Cerebellar nuclear complex (tissue), 1 donor: ENCODE results near the gene REN.

Experiments
- DNase-seq, 2 experiments: peaks; one replicate each; lab custom pipeline; 2025; lab: John Stamatoyannopoulos, UW

REN gene

DNA sequence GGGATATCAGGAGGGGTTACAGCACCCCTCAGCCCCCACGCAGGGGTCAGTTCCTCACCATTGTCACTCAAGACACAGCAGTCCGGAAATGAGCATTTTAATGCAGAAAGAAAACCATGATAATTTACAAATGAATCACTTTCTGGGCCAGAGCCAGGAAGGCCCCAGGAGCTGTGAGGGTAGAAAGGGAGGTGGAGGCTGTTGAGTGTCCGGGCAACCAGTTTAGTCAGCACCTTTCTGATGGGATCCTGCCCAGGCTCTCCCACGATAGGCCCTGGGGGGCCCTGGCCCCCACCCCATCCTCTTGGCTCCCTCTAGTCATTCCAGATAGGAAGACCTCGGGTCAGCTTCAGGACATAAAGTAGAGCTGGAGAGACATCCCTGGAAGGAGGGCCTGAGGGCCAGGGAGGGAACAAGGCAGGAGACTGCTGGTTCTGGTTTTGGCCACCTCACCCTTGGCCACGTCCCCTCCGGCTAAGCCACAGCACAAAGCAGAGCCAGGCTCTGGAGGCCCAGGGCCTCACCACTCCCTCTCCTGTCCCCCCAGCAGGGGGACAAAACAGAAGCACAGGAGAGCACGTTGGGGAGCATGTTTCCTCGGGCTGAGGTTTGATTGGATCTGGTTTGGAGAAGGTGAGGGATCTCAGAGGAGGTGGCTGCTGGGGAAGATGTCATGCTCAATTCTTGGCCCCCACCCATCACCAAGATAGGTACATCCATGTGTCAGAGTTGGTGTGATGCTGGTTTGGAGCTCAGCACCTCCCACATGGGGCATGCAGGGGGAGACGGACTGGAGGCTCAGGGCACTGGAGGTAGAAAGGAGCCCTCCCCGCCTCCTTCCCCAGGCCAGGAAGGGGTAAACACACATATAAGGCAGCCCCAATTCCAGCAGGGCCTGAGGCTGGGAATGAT lies 34.9 kb downstream of the REN start:
- no peak for DNase-seq

DNA sequence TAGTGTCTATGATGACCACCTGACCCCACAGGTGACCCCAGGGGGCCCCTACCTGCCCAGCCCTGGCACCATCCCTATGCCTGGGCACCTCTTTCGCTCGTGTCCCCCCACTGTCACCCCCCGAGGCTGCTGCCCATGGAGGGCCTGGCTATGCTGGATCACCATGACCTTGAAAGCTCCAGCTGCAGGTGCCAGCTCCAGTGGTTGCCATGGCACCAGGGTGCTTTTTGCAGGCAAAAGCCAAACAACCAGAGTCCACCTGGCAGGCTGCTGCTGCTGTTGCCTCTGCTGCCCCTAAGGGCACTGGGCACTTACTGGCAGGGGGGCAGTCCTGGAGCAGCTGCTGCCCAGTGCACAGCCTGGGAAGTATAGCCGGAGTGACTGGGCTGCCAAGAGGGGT lies 36.0 kb downstream of the REN start:
- DNase-seq: no peak

DNA sequence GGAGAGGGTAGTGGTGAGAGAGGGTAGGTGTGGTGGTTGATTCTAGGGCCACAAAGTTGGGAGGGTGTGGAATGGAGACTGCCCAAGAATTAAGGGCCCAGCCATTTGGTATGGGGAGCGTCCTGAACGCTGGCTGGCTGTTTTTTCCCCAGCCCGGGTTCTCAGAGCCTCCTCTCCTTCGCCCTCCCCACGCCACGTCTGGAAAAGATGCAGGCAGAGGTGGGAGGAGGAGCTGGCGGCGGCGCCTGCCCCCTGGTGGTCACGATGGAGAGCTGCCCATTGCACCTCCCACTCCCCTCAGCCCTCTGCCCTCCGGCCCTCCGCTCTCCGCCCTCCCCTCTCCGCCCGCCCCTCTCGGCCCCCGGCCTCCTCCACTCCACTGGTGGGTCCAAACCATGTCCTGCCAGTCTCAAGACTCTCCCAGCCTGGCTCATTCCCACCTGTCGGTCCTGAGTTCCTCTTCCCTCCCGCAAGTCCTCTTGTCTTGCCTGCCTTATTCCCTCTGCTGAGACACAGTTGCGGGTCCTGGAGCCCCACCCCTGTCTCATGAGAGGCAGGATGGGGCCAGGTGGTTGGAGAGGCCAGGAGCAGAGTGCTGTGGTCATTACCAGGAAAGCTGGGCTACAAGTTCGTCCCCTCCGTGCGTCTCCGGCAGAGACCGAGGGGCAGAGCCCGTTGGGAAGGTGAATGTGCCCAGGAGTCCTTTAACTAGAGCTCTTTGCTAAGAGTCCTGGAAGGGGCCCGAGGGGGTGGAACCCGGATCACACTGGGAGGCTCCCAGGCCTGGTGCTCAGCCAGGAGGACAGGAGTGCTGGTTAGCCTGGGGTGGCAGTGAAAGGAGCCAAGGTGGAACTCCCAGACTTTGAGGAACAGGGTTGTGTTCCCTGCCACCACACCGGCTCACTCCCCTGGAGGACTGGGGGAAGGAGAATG lies 36.9 kb downstream of the REN start:
- DNase-seq: peak in 1 of 2 experiments; percentile 7

DNA sequence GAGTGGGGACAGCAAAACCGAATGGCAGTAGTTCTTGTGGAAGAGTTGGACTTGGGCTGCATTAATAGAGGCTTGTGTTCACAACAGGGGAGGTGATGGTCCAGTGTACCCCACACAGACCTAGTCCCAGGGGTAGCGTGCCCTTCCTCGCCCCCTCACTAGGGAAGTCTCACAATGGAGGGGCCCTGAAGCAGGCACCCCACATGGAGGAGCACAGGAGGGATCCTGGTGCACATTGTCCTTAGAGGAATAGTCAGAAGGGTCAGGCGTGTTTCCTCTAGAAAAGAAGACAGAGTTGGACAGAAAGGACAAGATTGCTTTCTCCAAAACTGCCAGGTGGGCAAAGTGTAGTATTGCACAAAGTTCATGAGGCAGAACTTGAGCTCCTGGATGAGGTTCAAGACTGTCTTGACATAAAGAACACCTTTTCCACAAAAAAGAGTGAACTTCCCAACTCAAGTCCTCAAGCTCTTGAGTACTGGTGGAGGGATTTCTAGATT lies 37.6 kb downstream of the REN start:
- DNase-seq: no peak

DNA sequence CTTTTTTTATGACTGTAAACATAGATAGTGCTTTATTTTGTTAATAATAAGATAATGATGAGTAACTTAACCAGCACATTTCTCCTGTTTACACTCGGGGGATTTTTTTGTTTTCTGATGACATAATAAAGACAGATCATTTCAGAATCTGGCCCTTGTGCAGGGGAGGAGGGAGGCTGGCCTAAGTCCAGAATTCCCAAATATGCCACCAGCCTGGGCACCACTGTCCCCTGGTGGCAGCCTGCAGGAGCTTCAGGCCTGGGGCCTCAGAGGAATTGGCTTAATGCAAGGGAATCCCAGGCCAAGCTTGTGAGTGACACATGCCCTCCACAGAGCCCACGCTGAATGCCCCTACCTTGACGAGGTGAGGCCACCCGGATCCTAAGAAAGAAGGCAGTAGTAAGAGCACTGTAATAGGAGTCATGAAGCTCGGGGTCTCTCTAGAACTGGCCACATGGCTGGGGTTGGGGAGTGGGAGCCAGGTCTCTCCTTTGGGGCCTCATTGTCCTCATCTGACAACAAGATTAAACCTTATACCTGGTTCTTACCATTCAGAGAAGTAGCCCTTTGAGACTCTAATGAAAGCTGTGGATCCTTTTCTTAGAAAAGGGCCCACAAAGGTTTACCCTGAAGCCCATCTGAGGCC lies 38.4 kb downstream of the REN start:
- no peak for DNase-seq

DNA sequence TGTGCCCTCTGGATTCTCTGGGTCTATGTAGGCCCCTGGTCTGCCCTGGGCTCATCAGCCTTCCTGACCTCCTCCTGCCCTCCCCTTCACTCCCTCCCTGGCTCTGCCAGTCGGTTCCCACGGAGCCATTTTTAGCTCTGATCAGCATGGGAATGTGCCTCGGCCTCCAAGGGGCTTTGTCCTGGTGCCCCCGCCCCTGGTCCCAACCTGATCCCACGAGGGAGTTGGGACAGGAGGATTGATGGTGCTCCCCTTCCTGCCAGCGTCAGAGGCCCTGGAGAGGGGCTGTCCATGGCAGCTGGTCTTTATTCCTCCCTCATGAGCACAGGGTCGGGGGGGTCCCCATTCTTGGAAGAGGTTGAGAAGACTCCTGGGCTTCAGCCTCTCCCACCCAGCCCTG lies 39.2 kb downstream of the REN start:
- DNase-seq: no peak

DNA sequence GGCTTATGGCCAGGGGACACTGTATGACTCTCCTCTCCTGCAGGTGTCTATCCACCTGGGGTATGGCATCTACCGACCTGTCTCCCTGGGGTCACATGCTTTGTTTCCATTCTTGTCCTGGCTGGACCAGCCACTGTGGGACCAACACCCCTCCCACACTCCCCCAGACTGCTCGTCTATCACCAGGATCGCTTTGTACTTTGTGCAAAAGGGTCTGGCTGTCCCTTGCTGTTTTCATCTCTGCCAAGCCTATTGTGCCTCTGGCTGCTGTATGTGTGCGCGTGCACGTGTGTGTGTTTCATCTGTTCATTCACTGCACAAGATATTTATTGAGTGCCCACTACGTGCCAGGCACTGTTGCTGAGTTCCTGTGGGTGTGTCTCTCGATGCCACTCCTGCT lies 39.8 kb downstream of the REN start:
- no peak for DNase-seq

DNA sequence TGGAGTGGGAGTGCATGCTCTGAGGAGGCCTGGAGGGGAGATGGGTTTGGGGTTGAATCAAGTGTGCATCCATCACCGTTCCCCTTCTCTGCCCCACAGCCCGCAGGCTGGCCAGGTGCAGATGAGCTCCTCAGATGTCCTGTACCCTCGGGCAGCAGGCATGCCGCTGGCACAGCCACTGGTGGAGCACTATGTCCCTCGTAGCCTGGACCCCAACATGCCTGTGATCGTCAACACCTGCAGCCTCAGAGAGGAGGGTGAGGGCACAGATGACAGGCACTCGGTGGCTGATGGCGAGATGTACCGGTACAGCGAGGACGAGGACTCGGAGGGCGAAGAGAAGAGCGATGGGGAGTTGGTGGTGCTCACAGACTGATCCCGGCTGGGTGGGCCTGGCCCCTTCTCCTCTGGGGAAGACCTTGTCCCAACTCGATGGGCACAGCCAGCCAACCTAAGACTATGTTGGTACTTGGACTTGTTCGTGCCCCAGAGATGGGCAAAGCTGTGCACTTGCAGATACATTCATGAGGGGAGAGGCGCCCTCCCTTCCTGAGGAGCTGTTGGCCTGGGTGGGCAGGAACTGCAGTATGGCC lies 40.3 kb downstream of the REN start:
- DNase-seq: no peak

DNA sequence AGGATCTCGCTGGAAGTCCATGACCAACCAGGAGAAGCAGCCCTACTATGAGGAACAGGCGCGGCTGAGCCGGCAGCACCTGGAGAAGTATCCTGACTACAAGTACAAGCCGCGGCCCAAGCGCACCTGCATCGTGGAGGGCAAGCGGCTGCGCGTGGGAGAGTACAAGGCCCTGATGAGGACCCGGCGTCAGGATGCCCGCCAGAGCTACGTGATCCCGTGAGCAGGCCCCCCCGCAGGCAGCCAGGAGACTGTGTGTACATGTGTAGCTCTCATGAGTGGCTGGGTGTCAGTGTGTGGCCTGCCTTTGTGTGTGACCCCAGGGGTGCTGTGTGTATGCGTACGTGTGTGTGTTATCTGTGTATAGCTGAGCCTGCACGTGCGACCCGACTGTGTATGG lies 41.5 kb downstream of the REN start:
- DNase-seq: no peak

DNA sequence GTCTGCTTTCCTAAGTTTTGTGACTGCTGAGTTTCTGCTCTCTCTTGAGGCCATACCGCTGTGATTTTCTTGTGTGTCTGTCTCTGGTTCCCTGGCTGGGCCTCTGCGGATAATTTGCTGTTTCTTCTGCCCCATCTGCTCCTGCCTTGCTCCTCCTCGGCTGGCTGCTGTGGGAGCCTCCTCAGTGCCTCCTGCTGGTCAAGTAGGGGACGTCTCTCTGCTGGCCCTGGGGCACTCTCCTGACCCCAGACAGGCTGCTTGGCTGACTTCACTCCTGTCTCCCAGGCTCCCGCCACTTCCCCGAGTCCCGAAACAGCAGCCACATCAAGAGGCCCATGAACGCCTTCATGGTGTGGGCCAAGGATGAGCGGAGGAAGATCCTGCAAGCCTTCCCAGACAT lies 42.8 kb downstream of the REN start:
- no peak for DNase-seq

DNA sequence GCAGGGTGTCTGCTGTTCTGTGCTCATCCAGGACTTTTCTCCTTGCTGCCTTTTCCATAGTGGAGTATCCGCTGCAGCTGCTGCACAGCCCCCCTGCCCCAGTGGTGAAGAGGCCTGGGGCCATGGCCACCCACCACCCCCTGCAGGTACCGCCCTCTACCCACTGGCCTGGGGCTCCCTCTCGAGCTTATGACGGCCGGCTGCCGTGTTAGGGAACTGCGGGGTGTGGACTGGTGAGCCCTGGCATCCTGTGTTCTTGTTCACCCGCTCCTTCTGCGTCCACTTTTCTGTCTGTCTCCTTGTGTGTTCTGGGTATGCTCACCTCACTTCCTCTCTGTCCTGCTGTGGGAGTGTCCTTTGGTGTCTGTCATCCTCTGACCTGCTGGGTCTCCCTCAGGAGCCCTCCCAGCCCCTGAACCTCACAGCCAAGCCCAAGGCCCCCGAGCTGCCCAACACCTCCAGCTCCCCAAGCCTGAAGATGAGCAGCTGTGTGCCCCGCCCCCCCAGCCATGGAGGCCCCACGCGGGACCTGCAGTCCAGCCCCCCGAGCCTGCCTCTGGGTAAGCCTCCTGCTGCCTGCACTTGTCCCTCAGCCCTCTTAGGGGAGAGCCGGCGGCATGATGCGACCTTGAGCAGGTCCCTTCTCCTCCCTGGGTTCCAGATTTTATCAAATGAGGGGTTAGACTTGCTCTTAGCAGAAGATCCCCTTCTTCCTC lies 44.1 kb downstream of the REN start:
- no peak for DNase-seq

DNA sequence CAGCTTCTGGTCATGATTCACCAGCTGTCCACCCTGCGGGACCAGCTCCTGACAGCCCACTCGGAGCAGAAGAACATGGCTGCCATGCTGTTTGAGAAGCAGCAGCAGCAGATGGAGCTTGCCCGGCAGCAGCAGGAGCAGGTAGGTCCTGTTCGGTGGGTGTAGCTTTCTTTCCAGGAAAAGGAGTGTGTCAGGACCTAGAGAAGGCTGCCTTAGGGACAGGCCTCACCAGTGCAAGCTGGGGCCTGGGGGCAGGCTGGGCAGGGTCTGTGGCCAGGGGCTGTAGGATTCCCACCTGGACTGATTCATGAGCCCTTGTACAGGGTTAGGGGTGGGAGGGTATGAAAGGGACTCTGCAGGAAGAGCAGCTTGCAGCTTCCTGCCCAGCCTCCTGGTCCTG lies 49.6 kb downstream of the REN start:
- DNase-seq: no peak

DNA sequence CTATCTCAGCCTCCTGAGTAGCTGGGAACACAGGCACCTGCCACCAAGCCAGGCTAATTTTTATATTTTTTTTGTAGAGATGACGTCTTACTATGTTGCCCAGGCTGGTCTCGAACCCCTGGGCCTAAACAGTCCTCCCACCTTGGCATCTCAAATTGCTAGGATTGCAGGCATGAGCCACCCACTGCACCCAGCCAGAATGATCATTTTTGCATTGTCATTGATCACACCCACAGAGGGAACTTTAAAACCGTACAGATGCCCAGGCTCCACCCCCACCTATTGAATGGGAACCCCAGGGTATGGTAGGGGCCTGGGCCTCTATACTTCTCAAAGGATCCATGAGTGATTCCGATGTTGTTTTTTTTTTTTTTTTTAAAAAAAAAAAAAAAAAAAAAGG lies 51.0 kb downstream of the REN start:
- DNase-seq: no peak

DNA sequence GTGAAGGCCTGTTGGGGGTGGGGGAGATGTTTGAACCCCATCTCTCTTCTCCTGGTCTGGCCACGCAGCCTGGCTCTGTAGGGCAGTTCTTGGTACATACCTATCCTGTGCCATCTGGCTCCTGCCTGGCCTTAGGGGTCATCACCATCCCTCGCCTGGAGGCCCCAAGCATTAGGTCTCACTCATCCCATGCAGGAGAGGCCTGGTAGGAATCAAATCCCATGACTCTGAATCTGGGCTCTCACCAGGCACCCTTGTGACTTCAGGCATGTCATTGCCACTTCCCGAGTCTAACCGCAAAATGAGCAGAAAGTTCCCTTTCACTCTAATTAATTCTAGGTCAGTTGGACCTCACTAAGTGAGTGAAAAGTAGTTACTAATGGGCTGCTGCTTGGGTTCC lies 51.5 kb downstream of the REN start:
- no peak for DNase-seq

DNA sequence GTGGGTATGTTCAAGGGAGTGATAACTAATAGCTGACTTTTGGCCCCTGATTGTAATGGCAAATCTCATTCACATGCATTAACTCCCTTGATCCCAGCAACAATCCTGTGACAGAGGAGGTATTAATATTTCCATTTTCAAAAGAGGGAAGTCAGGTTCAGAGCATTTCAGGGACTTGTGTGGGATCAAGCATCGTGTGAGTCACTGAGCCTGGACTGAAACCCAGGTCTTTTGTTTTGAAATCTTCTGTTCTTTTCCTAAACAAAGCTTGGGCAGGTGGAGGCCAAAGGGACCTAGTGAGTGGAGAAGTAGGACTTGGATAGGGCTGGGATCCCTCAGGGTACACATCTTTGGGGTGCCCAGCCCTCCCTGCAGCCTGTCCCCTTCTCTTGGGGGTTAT lies 52.2 kb downstream of the REN start:
- no peak for DNase-seq

DNA sequence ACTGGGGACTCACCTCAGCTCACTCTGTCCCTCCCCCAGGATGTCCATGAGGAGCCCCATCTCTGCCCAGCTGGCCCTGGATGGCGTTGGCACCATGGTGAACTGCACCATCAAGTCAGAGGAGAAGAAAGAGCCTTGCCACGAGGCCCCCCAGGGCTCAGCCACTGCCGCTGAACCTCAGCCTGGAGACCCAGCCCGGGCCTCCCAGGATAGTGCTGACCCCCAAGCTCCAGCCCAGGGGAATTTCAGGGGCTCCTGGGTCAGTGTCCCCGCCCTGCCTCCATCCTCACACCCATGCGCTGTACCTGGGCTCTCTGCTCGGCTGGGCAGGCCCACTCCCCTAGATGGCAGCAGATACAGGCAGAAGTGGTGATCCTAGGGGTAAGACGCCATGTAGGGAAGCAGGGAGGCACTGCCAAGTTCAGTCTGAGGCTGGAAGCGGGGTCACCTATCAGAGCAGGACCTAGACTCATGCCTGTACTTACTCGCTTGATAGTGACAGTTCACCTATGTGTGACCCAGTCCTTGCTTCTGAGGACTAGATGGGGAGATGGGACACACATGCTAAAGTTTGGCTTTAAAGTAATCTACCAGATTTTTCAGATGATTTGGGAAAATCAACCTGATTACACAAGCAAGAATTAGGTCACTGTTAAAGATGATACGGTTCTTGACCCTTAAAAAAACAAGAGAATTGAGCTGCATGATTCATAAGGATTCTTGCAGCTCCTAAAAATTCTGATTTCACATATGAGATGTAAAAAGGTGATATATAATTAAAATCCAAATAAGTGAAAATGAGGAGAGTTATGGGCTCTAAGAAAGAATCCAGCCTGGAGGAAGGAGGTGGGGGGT lies 53.0 kb downstream of the REN start:
- DNase-seq: no peak

DNA sequence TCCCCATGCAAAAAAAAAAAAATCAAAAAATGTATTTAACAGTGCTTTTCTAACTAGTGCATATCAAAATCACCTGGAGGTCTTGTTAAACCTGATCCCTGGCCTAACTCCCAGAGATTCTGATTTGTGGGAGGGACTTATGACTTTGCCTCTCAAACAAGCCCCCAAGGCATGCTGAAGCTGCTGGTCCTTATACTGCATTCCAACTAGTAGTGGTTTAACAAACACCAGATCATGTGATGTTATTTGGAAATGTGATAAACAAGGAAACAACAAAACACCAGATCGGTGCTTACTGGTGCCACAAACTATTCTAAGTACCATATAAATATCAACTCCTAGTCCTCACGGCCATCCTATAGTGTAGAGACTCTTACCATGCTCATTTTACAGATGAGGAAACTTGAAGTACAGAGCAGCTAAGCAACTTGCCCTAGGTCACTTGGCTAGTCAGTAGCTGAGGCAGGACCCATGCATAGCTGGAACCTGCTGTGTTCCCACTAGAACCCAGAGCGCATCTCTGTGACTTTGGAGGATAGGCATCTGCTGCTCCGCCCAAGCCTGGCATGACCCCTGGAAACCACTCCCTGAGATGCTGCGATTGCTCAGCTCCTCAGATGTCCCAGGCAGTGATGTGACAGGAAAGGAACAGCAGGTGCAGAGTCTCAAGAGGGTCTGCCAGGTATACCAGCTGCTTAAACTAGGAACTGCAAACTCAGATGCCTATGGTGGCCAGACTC lies 55.1 kb downstream of the REN start:
- DNase-seq: no peak

DNA sequence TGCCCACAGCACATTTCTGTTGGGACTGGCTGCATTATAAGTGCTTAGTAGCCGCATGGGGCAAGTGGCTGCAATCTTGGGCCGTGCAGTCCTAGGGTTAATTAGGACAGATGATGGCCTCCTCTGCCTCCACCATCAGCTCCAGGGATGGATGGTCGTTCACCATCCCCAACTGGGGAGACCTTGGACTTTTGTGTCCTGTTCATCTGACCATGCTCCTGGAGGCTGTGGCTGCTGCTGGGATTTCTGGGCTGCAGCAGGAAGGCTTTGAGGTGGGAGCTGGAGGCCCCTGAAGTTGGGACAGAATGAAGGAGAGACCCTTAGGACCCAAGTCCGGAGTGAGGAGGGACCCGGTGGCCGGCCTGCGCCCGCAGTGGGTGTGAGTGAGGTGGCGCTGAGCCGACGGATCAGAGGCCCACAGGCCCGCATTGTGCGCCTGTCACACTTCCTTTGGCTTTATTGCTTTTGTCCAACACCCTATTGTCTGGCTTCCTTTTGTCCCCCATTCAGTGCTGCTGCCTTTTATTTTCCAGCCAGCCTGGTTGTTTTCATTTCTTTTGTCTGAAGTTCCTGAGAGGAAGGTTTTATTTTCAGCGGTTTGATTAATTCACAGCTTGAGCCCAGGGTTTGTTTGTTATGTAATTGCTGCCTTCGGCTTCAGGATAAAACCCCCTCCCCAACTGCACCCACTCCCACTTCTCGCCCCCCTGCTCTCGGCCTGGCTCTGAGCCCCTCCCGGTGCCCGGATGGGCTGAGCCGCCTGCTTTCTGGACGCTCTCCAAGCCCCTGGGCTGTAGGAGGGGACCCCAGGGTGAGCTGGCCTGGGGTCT lies 57.6 kb downstream of the REN start:
- no peak for DNase-seq

DNA sequence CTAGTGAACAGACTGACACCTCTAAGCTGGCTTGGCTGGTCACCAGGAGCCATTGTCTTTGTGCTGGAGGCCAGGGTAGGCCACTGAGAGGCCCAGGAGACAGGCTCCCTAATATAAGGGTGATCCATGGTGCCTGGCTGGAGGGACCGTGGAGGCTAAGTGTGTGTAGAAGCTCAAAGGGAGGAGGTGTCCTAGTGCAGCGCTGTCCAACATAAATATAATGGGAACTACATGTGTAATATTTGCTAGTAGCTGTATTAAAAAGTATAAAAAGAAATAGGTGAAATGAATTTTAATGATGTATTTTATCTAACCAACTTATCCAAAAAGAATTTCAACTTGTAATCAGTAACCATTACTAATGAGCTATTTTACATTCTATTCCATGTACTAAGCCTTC lies 58.2 kb downstream of the REN start:
- DNase-seq: no peak
